ENCODE results near the gene IQSEC2.

DNA sequence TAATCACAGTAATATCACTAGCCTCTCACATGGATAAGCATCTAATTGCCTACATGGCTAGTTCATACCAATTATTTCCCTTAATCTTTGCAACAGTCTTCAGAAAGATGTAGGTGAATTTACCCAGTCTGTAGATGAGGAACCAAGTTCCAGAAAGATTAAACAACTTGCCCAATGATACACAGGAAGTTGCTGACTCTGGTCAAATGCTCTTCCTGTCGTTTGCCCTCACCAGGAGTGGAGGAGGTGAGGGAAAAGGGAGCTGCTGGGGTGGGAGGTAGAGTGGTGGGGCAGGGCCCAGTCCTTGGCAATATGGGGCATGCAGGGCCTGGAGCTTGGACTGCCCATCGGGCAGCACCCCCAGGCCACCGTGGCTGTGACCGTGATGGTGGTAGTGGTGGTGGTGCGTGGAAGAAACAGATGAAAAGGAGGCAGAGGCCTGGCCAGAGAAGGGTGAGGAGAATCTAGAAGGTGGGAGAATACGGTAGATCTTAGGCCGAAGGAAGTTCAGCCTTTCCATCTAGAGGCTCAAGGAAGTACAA, 54.1 kb downstream of the IQSEC2 start:
- no peak for TF ChIP-seq POLR2A (IDR thresholded peaks at IDR 0.05)
- TF ChIP-seq, protein P1, sequence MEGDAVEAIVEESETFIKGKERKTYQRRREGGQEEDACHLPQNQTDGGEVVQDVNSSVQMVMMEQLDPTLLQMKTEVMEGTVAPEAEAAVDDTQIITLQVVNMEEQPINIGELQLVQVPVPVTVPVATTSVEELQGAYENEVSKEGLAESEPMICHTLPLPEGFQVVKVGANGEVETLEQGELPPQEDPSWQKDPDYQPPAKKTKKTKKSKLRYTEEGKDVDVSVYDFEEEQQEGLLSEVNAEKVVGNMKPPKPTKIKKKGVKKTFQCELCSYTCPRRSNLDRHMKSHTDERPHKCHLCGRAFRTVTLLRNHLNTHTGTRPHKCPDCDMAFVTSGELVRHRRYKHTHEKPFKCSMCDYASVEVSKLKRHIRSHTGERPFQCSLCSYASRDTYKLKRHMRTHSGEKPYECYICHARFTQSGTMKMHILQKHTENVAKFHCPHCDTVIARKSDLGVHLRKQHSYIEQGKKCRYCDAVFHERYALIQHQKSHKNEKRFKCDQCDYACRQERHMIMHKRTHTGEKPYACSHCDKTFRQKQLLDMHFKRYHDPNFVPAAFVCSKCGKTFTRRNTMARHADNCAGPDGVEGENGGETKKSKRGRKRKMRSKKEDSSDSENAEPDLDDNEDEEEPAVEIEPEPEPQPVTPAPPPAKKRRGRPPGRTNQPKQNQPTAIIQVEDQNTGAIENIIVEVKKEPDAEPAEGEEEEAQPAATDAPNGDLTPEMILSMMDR (IDR thresholded peaks at IDR 0.05) = no peak

Data from heart left ventricle (tissue), 13 donors.